Caco-2 (cell line): ENCODE data around the gene ERBB4. TPM values are rescaled to one million over a fixed set of nuclear protein-coding genes. Genes with fewer than 3 reads are reported as not detected.

Source experiments
- BruUV-seq: library from RNA; stranded (reverse); fragments of 400-500 nt; replicated peaks from 2 replicates; lab custom pipeline; 2021; lab: Mats Ljungman, UMichigan
- CTCF ChIA-PET: fragments of 300-600 bp; sonication (Branson Sonifier 250); formaldehyde crosslinking; loops from one replicate; lab custom pipeline; 2022; ENCODE audit warnings: antibody characterized with exemption; lab: Charles Lee
- POLR2A ChIA-PET: fragments of 300-600 bp; sonication (Branson Sonifier 250); formaldehyde crosslinking; loops from one replicate; lab custom pipeline; 2022; ENCODE audit warnings: antibody characterized with exemption; lab: Charles Lee
- DNase-seq, 2 experiments: peaks; one replicate each; pipeline versions ENCODE4 v3.0.0 to v3.0.0-alpha.2; 2020 to 2022
- H3K27me3 ChIP-seq: replicated peaks from 2 replicates; pipeline ENCODE4 v1.6.0; 2011; ENCODE audit warnings: low read length; ENCODE audit not compliant: control insufficient read depth, insufficient read depth
- H3K36me3 ChIP-seq: 2 replicates; pipeline ENCODE4 v1.5.1; 2011; ENCODE audit warnings: low read length; ENCODE audit not compliant: control insufficient read depth, insufficient read depth
- H3K4me1 ChIP-seq: fragments of 250-450 bp; sonication (Bioruptor Pico); 2 replicates; pipeline ENCODE4 v1.5.1; 2020; ENCODE audit warnings: mild to moderate bottlenecking
- H3K4me3 ChIP-seq: 2 replicates; pipeline ENCODE4 v1.5.1; 2011; ENCODE audit warnings: low read depth, mild to moderate bottlenecking, control low read depth, low read length
- H3K9me3 ChIP-seq: fragments of 250-450 bp; sonication (Bioruptor Pico); 2 replicates; pipeline ENCODE4 v1.5.1; 2020; ENCODE audit warnings: mild to moderate bottlenecking, moderate library complexity
- H3K27ac Mint-ChIP-seq: one replicate; pipeline ENCODE4 v1.8.0; 2022; ENCODE audit warnings: mixed read lengths; ENCODE audit not compliant: unreplicated experiment
- H3K27me3 Mint-ChIP-seq: one replicate; pipeline ENCODE4 v1.8.0; 2022; ENCODE audit warnings: mixed read lengths; ENCODE audit not compliant: insufficient read depth, unreplicated experiment
- H3K36me3 Mint-ChIP-seq: one replicate; pipeline ENCODE4 v1.8.0; 2022; ENCODE audit warnings: mild to moderate bottlenecking, mixed read lengths; ENCODE audit not compliant: insufficient read depth, unreplicated experiment
- H3K4me1 Mint-ChIP-seq: one replicate; pipeline ENCODE4 v1.8.0; 2022; ENCODE audit warnings: low read depth, mixed read lengths; ENCODE audit not compliant: unreplicated experiment
- H3K4me3 Mint-ChIP-seq: one replicate; pipeline ENCODE4 v1.8.0; 2022; ENCODE audit warnings: mild to moderate bottlenecking, moderate library complexity, mixed read lengths; ENCODE audit not compliant: unreplicated experiment
- H3K9me3 Mint-ChIP-seq: one replicate; pipeline ENCODE4 v1.8.0; 2022; ENCODE audit warnings: mixed read lengths; ENCODE audit not compliant: unreplicated experiment
- intact Hi-C: fragments of 100-400 bp; cut with micrococcal nuclease; formaldehyde crosslinking; loops from one replicate; pipeline ENCODE4 v1.10.0; 2022; ENCODE audit not compliant: unreplicated experiment
- total RNA-seq: library from RNA; stranded (reverse); gene quantifications from 2 replicates; pipeline ENCODE4 v1.2.3, GENCODE V29; 2022
- TF ChIP-seq, protein P1 (sequence below), 2 experiments: fragments of 200-600 bp in 1 of 2; IDR thresholded peaks; 1 replicate in 1 of 2; 2 replicates in 1 of 2; pipeline versions ENCODE4 v1.5.1 to v1.8.0; 2011 to 2022; ENCODE audit warnings: antibody characterized with exemption in 1 of 2, control low read depth in 1 of 2, inconsistent platforms in 1 of 2, low read depth in 1 of 2, low read length in 1 of 2, mild to moderate bottlenecking in 1 of 2, moderate library complexity in 1 of 2; ENCODE audit not compliant: insufficient read depth in 1 of 2, severe bottlenecking in 1 of 2, unreplicated experiment in 1 of 2

ERBB4 gene
- total RNA-seq, 1 experiment from 2014 or later: not detected

DNA sequence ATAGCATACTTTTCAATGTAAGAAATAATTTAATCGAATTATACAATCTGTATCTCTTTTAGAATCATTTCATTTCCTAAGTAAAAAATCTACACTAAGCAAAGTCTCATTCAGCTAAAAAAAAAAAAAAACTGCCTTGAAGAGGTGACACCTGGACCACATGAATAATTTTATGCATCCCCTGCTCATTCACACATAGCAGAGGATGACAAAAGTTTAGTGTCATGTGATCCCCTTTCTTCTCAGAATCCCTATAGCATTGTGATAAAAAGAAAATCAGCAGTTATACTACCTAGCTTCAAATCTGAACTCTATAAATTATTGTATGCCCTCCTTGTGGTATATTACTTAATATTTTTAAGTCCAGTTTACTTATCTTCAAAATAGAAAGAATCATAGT is 603.8 kb downstream of the ERBB4 start:
- Histone ChIP-seq H3K4me3 (no peak overlapping the region), H3K36me3 (no peaks in the 10 kb centered on the region), H3K27me3 (no peaks in the 10 kb centered on the region), H3K9me3 (no peaks in the 10 kb centered on the region), H3K4me1 (no peaks in the 10 kb centered on the region)
- H3K4me1 Mint-ChIP-seq: no peaks in the 10 kb centered on the region
- no peak overlapping the region for H3K4me3 Mint-ChIP-seq
- POLR2A ChIA-PET: no interaction called here
- no peak for DNase-seq
- no peak overlapping the region for H3K27ac Mint-ChIP-seq
- TF ChIP-seq, protein P1, sequence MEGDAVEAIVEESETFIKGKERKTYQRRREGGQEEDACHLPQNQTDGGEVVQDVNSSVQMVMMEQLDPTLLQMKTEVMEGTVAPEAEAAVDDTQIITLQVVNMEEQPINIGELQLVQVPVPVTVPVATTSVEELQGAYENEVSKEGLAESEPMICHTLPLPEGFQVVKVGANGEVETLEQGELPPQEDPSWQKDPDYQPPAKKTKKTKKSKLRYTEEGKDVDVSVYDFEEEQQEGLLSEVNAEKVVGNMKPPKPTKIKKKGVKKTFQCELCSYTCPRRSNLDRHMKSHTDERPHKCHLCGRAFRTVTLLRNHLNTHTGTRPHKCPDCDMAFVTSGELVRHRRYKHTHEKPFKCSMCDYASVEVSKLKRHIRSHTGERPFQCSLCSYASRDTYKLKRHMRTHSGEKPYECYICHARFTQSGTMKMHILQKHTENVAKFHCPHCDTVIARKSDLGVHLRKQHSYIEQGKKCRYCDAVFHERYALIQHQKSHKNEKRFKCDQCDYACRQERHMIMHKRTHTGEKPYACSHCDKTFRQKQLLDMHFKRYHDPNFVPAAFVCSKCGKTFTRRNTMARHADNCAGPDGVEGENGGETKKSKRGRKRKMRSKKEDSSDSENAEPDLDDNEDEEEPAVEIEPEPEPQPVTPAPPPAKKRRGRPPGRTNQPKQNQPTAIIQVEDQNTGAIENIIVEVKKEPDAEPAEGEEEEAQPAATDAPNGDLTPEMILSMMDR (IDR thresholded peaks at IDR 0.05; ENCODE audit: insufficient read depth in 1 of 2, low read depth in 1 of 2, low read length in 1 of 2, severe bottlenecking in 1 of 2, unreplicated experiment in 1 of 2): no peak
- BruUV-seq: no TSS peak
- CTCF ChIA-PET: no interaction called here
- H3K27me3 Mint-ChIP-seq: no peaks in the 10 kb centered on the region
- intact Hi-C loops: no loop called here
- H3K9me3 Mint-ChIP-seq: no peaks in the 10 kb centered on the region
- no peaks in the 10 kb centered on the region for H3K36me3 Mint-ChIP-seq

DNA sequence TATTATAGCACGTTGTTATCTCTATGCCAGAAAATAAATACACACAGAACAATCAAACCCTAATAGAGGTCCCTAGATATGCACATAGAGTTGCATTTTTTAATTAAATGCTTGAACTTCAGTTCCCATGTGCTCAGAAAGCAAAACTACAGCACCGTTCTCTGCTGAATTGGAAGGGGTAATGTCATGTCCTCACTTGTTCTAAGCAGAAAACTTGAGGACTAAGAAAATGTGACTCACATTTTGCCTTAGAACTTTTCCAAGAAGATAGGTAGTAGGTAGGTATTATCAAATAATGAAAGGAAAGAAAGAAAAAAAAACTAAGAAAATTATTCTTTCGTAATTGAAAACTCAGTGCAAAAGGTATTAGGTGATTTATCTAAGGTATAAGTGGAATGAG is 607.3 kb downstream of the ERBB4 start:
- H3K9me3 Mint-ChIP-seq: no peaks in the 10 kb centered on the region
- Histone ChIP-seq H3K4me1 (no peaks in the 10 kb centered on the region), H3K36me3 (no peaks in the 10 kb centered on the region), H3K27me3 (no peaks in the 10 kb centered on the region), H3K4me3 (no peak overlapping the region), H3K9me3 (no peaks in the 10 kb centered on the region)
- BruUV-seq: no TSS peak
- no peak for DNase-seq
- no peaks in the 10 kb centered on the region for H3K36me3 Mint-ChIP-seq
- TF ChIP-seq, protein P1 (IDR thresholded peaks at IDR 0.05; ENCODE audit: insufficient read depth in 1 of 2, low read depth in 1 of 2, low read length in 1 of 2, severe bottlenecking in 1 of 2, unreplicated experiment in 1 of 2): no peak
- H3K4me1 Mint-ChIP-seq: no peaks in the 10 kb centered on the region
- H3K27me3 Mint-ChIP-seq: no peaks in the 10 kb centered on the region
- CTCF ChIA-PET: no interaction called here
- no peak overlapping the region for H3K4me3 Mint-ChIP-seq
- POLR2A ChIA-PET: no interaction called here
- intact Hi-C loops: no loop called here
- H3K27ac Mint-ChIP-seq: no peak overlapping the region

DNA sequence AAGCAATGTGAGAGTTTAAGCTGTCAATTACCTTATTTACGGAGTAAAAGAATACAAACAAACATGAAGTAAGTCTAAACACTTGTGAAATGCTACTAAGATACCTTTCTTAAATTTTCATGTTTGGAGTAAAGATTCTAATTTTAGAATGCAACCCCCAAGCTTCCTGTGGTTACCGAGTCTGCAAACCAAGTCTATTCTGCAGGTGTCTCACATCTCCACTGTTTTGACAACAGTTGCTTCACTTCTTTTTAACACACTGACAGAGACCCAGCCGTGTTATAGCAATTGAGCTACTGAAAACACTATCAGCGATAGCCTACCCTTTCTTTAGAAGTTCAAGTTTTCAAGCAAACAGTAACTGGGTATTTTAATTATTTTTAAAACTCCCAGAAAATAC is 608.3 kb downstream of the ERBB4 start:
- intact Hi-C loops: no loop called here
- Mint-ChIP-seq H3K4me3 (no peak overlapping the region), H3K27me3 (no peaks in the 10 kb centered on the region), H3K36me3 (no peaks in the 10 kb centered on the region), H3K4me1 (no peaks in the 10 kb centered on the region), H3K9me3 (no peaks in the 10 kb centered on the region), H3K27ac (no peak overlapping the region)
- H3K9me3 ChIP-seq: no peaks in the 10 kb centered on the region
- no peaks in the 10 kb centered on the region for H3K4me1 ChIP-seq
- TF ChIP-seq, protein P1 (IDR thresholded peaks at IDR 0.05; ENCODE audit: insufficient read depth in 1 of 2, low read depth in 1 of 2, low read length in 1 of 2, severe bottlenecking in 1 of 2, unreplicated experiment in 1 of 2): no peak
- CTCF ChIA-PET: no interaction called here
- no peaks in the 10 kb centered on the region for H3K36me3 ChIP-seq
- no TSS peak for BruUV-seq
- H3K27me3 ChIP-seq: no peaks in the 10 kb centered on the region
- DNase-seq: no peak
- no peak overlapping the region for H3K4me3 ChIP-seq
- POLR2A ChIA-PET: no interaction called here
